Right hindlimb (tissue), 1 donor: ENCODE data around the gene TMEM259.
A peak's percentile ranks its signal among the peaks of the same experiment; 100 is the strongest.

Experiments used
- DNase-seq: peaks from one replicate; pipeline ENCODE4 v3.0.0-alpha.2; 2018

The TMEM259 gene

DNA sequence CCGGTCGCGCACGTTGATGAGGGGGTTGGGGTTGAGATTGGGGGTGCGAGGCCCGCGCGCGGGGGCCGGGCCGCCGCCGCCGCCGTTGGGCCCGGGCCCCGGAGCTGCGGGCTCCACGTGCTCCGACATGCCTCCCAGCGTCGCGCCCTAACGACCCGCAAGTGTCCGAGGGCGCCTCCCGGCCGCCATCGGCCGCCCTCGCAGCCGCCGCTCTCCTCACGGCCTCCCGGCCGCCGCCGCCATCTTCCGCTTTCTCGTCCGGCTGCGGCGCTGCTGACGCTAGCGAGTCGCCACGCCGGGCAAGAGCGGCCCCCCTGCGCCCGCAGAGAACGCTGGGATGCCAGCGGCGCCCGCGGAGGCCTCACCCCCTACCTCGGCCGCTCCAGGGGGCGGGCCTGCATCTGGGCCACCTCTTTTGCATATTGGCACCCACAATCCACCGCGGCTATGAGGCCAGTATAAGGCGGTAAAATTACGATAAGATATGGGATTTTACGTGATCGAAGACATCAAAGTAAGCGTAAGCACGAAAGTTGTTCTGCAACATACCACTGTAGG is at the start of gene TMEM259:
TSS of gene TMEM259 (minus strand) at position 256 of the 558 bp plus-strand sequence. CDS start at position 129, 127 bp downstream.
- DNase-seq = peak; percentile 98

DNA sequence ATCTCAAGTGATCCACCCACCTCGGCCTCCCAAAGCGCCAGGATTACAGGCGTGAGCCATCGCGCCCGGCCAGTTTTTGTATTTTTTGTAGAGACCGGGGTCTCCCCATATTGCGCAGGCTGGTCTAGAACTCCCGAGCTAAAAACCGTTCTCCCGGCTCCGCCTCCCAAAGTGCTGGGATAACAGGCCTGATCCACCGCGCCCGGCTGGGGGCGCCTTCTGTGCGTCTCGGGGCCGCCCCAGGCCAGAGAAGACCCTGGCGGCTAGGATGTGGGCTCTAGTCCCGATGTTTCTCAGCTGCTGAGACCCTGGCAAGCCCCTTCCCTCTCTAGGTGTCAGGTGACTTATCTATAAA is 49.6 kb upstream of the TMEM259 start:
- no peak for DNase-seq

DNA sequence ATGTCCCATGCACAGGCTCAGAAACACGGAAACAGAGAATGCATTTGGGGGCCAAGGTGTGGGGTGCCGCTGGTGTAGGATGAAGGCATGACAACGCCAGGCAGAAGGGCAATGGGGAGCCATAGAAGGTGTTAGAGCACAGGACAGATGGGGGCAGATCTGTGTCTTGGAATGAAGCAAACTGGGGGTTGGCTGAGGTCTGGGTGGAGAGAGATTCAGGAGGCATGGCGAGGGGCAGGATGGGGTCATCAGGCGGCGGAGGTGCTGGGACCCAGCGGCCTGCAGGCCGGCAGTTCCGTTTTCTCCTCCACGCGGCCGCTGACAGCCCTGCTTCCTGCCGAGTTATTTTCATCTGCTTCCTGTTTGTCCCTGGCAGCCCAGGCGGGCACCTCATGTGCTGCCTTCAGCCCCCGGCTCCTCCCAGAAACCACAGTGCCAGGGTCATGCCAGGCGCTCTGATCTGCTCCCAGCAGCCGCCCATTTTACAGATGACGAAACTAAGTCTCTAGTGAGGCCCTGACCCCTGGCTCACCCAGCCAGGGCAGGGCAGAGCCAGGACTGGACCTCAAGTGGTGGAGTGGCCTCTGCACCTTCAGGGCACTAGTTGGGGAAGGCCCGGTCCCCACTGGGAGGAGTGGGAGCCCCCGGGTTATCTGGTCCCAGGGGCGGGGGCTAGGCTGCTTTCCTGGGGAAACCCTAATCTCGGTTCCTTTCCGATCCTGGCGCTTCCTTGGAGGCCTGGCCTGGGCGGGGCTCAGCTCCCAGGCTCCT is 48.3 kb upstream of the TMEM259 start:
- no peak for DNase-seq

DNA sequence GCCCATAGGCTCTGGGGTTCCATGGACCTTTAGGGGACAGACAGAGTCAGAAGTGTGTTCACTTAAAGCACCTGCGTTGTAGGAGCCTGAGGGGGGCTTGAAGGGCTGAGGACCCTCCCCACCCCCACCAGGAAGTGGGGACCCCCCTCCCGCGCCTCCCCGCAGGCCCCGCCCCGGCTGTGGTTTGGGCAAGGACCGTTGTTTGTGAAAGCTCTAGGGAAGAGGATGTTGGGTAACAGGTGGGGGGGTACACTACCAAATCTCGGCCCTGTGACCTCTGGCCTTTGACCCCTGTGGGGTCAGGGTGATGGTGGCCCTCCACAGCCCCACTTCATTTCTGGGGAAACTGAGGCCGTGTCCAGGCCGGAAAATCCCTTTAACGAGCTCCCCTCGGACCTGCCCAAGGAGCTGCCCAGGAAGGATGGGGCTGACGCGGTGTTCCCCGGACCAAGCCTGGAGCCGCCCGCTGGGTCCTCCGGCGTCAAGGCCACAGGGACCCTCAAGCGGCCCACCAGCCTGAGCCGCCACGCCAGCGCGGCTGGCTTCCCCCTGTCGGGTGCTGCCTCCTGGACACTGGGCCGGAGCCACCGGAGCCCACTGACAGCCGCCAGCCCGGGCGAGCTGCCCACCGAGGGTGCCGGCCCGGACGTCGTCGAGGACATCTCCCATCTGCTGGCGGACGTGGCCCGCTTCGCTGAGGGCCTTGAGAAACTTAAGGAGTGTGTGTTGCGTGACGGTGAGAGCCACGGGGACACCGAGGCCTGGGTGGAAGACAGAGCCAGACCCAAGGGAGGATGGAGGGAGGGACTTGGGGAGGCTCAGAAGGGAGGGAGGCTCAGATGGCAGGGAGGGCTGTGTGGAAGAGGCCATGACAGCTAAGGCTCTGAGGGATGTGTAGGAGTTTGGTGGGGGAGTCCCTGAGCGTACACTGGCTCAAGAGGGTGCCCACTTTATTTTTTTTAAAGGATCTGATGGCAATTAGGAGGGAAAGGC is 47.4 kb upstream of the TMEM259 start:
- no peak for DNase-seq

DNA sequence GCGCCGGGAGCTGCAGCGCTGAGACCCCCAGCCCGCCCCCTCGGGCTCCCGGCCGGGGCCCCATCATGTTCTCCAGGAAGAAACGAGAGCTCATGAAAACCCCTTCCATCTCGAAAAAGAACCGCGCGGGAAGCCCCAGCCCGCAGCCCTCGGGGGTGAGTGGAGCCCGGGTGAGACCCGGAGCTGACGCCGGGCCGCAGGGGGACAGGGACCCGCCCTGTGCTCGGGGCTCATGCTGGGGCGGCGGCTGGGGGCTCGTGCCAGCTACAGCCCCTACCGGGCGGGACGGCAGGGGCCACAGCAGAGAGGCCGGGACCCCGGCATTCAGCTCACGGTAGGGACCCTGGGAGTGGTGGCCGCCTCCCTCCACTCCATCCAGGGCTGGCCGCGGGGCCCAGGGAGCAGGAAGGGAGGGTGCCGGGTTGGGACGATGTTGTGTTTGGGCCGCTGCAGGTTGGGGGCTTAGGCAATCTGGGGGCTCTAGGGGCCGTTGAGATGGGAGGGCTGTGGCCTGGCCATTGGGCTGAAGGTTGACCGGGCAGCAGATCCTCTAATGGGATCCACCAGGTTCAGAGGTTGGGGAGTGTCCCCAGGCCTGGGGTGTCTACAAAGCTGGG is 46.5 kb upstream of the TMEM259 start:
- no peak for DNase-seq

GRCh38 chr19:1066748-1067340 is 45.9 kb upstream of the TMEM259 start, which contains the start of gene ARHGAP45:
TSS of gene ARHGAP45 (plus strand) at chr19:1067167. CDS start at chr19:1067406, 239 bp downstream.
- no peak for DNase-seq

GRCh38 chr19:1066251-1066747 is 45.4 kb upstream of the TMEM259 start:
- DNase-seq = no peak

DNA sequence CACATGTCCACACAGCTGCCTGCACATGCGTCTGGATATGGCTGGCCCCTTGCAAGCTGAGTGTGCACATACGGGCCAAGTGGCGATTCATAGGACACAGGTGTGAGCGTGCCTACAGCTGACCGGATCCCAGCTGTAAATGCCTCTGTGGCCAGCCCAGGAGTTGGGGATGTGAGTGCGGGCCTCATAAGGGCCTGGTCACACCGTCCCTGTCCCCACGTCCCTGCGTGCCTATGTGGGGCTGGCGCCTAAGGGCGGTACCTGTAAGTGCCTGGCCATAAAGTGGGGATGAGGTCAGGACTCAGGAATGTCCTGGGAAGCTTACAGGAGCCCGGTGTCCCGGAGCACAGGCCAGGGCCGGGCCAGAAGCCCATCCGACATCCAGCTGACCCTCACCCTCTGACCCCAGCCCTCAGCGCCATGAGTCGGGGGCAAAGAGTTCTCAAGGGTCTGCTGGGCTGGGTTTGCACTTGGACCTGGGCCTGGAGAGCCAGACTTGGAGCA is 44.7 kb upstream of the TMEM259 start:
- no peak for DNase-seq

GRCh38 chr19:1064661-1065605 is 44.0 kb upstream of the TMEM259 start:
- peak; percentile 70 for DNase-seq

DNA sequence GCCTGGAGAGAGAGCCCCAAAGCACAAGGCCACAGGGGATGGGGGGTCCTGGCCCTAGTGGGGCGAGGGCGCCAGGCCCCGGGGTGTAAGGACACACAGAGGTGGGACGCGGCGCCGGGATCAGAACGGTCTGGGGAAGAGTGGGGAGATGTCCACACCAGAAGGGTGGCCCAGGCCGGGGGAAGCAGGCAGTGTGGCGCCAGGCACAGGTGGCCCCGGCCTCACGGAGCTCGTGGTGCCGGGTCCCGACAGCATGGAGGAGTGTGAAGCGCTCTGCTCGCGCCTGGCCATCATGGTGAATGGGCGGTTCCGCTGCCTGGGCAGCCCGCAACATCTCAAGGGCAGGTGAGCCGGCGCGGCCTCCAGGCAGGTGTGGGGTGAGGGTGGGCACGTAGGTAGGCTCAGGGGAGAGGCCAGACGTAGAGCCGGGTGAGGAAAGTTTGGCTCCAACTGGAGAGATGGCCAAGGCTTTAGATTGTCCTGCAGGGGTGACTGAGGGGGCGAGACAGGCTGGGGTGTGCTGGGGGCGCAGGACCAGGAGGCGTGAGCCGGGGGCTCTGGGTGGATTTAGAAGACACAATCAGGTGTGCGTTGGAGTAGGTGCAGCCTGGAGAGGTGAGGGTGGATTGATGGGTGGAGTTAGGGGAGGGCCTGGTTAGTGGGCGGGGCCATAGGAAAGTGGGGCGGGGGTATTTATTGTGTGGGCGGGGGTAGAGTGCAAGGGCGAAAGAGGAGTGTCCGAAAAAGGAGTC is 43.2 kb upstream of the TMEM259 start:
- DNase-seq = no peak

- no peak for DNase-seq
Measured at GRCh38 chr19:1063030-1063908, 42.3 kb upstream of the TMEM259 start.

DNA sequence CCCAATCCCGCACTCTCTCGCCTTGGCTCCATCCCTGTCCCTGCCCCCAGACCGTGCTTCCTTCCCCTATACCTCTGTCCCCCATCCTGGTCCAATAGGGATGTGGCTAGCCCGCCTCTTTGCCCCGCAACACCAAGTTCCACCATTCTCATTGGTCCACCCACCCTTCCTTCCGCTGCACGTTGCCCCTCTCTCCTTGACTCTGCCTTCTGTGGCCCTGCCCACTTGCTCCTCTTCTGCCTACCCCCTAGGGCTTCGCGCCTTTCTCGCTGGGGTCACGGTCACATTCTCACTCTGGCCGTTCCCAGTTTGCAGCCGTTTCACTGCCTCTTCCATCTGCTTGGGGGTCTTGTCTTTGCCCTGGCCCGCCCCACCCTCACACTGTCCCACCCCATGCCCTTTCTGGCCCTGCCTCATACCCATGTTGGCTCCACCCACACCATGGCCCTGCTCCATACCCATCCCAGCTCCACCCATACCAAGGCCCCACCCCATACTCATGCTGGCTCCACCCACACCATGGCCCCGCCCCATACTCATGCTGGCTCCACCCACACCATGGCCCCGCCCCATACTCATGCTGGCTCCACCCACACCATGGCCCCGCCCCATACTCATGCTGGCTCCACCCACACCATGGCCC is 41.6 kb upstream of the TMEM259 start:
- DNase-seq = no peak

DNA sequence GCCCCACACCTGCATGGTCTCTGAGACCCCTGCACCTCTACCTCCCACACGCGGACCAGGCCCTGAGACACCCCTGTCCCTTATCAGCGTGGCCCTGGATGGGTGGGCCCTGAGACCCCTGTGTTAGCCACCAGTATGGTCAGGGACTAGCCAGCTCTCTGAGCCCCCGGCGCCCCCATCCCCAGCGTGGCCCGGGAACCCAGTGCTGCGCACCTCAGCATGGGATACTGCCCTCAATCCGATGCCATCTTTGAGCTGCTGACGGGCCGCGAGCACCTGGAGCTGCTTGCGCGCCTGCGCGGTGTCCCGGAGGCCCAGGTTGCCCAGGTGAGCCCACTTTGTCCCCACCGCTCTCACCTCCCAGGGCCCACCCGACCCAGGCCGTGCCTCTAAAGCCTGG is 41.1 kb upstream of the TMEM259 start:
- no peak for DNase-seq

GRCh38 chr19:1060689-1061088 is 39.8 kb upstream of the TMEM259 start:
- no peak for DNase-seq

GRCh38 chr19:1058112-1058511 is 37.2 kb upstream of the TMEM259 start:
- DNase-seq = no peak

- DNase-seq = no peak
Measured at GRCh38 chr19:1057176-1057855, 36.4 kb upstream of the TMEM259 start.

GRCh38 chr19:1055886-1056620 is 35.1 kb upstream of the TMEM259 start:
- no peak for DNase-seq
